Lower lobe of right lung (tissue), 2 donors: ENCODE measurements around the gene TMEM74B. TPM values are rescaled to one million over a fixed set of nuclear protein-coding genes. Genes with fewer than 3 reads are reported as not detected.

Experiments
- ATAC-seq, 2 donors: fragments of 200-7000 bp; cut with Tn5 transposase; one replicate each; pipeline ENCODE4 v1.9.1; 2020 to 2022; ENCODE audit warnings: mild to moderate bottlenecking in 2 of 2, moderate library complexity in 2 of 2
- DNase-seq: peaks from one replicate; pipeline ENCODE4 v3.0.0-alpha.2; 2020
- H3K27ac ChIP-seq: fragments of 200-600 bp; one replicate; pipeline ENCODE4 v1.8.0; 2022
- H3K27me3 ChIP-seq: fragments of 200-600 bp; one replicate; pipeline ENCODE4 v1.8.0; 2022; ENCODE audit warnings: low read depth
- H3K36me3 ChIP-seq: fragments of 200-600 bp; one replicate; pipeline ENCODE4 v1.8.0; 2022; ENCODE audit warnings: mild to moderate bottlenecking
- H3K4me1 ChIP-seq: fragments of 200-600 bp; one replicate; pipeline ENCODE4 v1.8.0; 2022
- H3K4me3 ChIP-seq: fragments of 200-600 bp; one replicate; pipeline ENCODE4 v1.8.0; 2022; ENCODE audit warnings: mild to moderate bottlenecking
- H3K9me3 ChIP-seq: fragments of 200-600 bp; one replicate; pipeline ENCODE4 v1.8.0; 2022
- intact Hi-C: fragments of 100-400 bp; cut with DNase I; formaldehyde crosslinking; loops from one replicate; pipeline ENCODE4 v1.11.0; 2022
- total RNA-seq: library from RNA; stranded (reverse); fragmentation: NEBNext Ultra II Directional; extraction: Animal tissue kit (Norgen Biotek cat#: 25700); gene quantifications from one replicate; pipeline ENCODE4 v1.2.1, GENCODE V29; 2021
- TF ChIP-seq, protein P1 (sequence below): fragments of 200-600 bp; IDR thresholded peaks from one replicate; pipeline ENCODE4 v1.8.0; 2022; ENCODE audit warnings: antibody characterized with exemption, mild to moderate bottlenecking
- donor health status: DM: no; HTN: yes; CAD: no; lungs with severe emphysema.

The TMEM74B gene
- total RNA-seq, 1 donor from 2014 or later: 15.8 TPM

DNA sequence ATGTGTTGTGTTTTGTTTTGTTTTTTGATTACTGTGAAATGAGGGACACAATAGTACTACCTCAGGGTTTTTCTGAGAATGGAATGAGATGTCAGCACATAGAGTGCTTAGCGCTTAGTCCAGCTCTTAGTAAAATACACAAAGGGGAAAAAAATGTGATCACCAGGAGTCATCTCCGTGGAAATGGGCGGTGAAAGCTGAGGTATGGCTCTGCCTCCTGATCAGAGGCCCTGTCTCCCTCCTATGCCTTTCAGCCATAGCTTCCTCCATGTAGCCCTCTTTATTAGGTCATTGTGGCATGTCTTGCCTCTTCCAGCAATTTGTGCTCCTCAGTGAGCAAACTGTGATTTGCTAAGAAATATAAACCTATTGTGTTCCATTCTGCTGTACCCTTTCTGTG is 53.4 kb downstream of the TMEM74B start:
- intact Hi-C loops: no loop called here
- H3K27me3 ChIP-seq: no peaks in the 10 kb centered on the region
- peaks cover 92% of the 10 kb centered on the region for H3K36me3 ChIP-seq
- H3K4me1 ChIP-seq: peaks cover 13% of the 10 kb centered on the region
- H3K4me3 ChIP-seq: no peak overlapping the region
- peak overlapping the region; percentile 4 for H3K27ac ChIP-seq
- TF ChIP-seq, protein P1, sequence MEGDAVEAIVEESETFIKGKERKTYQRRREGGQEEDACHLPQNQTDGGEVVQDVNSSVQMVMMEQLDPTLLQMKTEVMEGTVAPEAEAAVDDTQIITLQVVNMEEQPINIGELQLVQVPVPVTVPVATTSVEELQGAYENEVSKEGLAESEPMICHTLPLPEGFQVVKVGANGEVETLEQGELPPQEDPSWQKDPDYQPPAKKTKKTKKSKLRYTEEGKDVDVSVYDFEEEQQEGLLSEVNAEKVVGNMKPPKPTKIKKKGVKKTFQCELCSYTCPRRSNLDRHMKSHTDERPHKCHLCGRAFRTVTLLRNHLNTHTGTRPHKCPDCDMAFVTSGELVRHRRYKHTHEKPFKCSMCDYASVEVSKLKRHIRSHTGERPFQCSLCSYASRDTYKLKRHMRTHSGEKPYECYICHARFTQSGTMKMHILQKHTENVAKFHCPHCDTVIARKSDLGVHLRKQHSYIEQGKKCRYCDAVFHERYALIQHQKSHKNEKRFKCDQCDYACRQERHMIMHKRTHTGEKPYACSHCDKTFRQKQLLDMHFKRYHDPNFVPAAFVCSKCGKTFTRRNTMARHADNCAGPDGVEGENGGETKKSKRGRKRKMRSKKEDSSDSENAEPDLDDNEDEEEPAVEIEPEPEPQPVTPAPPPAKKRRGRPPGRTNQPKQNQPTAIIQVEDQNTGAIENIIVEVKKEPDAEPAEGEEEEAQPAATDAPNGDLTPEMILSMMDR: no peak
- DNase-seq: no peak
- no peaks in the 10 kb centered on the region for H3K9me3 ChIP-seq
- no peak for ATAC-seq

DNA sequence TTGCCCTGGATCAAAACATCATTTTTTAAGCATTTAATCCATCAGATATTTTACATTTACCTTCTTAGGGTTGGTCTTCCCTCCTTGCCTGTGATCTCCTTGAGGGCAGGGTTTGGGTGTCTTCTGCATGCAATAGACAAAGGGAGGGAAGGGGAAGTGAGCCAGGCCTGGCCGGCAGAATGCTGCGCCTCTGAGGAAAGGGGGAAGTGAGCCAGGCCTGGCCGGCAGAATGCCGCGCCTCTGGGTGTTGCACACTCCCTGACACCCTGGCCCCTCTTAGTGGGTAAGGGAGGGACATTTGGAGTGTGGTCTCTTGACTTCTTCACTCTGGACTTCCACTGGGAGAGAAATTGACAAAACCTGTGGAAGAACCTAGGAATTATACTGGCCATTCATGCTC is 53.9 kb downstream of the TMEM74B start:
- no peaks in the 10 kb centered on the region for H3K27me3 ChIP-seq
- H3K4me1 ChIP-seq: peaks cover 13% of the 10 kb centered on the region
- TF ChIP-seq, protein P1: no peak
- DNase-seq (peak; percentile 80), ATAC-seq (peak; percentile 86 to 89)
- no peaks in the 10 kb centered on the region for H3K9me3 ChIP-seq
- no peak overlapping the region for H3K4me3 ChIP-seq
- H3K27ac ChIP-seq: peak overlapping the region; percentile 4
- peaks cover 92% of the 10 kb centered on the region for H3K36me3 ChIP-seq
- intact Hi-C loops: no loop called here

Other genes with a start within 250 kb of the TMEM74B start
- gene RSPO4, start 182.7 kb downstream of the TMEM74B start, total RNA-seq: 5.7 TPM
- gene PSMF1, start 66.4 kb downstream of the TMEM74B start, total RNA-seq: 131 TPM
- gene C20orf202, start 18.5 kb upstream of the TMEM74B start, total RNA-seq: 2.1 TPM
- gene RAD21L1, start 41.1 kb upstream of the TMEM74B start, total RNA-seq: not detected
- 3.8 TPM for gene SNPH, start 81.3 kb upstream of the TMEM74B start, total RNA-seq
- gene SDCBP2, start 144.2 kb upstream of the TMEM74B start, total RNA-seq: 10.8 TPM
- gene FKBP1A, start 208.1 kb upstream of the TMEM74B start, total RNA-seq: 291 TPM